ENCODE measurements around the gene COA8. TPM values are rescaled to one million over a fixed set of nuclear protein-coding genes. Genes with fewer than 3 reads are reported as not detected.

COA8 gene
- polyA plus RNA-seq, 6 donors from 2014 or later = 47.5 to 70.7 (median 57.8) TPM

DNA sequence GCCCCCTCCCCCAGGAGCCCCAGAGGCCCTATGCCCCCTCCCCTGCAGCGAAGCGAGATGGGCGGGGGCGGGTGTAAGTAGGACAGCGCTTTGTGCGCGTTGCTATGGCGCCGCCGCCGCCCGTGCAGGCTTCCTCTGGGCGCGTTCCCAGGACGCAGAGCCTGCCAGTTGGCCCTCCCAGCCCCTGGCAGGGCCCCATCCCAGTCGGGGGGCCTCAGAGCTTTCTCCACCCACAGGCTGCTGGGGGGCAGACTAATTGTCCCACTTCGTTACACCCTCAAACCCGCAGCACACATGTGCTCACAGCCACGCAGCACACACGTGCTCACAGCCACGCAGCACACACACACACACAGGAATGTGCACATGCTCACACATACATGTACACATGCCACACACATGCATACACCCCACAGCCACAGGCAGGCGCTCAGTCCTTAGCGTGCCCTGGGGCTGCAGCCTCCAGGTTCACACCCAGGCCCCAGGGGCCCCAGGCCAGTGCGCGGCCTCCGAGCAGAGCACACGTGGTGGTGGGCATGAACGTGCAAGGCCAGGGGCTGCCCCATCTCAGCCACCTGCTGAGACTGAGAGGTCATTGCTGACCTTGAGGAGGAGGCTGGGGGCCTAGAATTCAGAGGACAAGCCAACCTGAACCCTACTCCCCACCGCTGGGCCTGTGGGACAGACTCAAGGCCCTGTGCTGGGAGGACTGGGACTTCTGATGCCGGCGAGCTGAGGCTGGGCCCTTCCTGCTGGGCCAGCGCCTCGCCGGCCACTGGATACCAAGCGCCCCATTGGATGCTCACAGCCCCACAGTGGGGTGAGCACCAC, 18.2 kb upstream of the COA8 start:
- DNase-seq (no peak), ATAC-seq (ENCODE audit: low read depth in 2 of 2) (no peak)
- Mint-ChIP-seq H3K27me3 (no peaks in the 10 kb centered on the region), H3K9me3 (no peaks in the 10 kb centered on the region), H3K27ac (peak overlapping the region in 1 of 6 donors; percentile 59), H3K36me3 (no peaks in the 10 kb centered on the region), H3K4me1 (peaks cover under 1 to 4% (median 2%) of the 10 kb centered on the region in 3 donors), H3K4me3 (no peak overlapping the region)

DNA sequence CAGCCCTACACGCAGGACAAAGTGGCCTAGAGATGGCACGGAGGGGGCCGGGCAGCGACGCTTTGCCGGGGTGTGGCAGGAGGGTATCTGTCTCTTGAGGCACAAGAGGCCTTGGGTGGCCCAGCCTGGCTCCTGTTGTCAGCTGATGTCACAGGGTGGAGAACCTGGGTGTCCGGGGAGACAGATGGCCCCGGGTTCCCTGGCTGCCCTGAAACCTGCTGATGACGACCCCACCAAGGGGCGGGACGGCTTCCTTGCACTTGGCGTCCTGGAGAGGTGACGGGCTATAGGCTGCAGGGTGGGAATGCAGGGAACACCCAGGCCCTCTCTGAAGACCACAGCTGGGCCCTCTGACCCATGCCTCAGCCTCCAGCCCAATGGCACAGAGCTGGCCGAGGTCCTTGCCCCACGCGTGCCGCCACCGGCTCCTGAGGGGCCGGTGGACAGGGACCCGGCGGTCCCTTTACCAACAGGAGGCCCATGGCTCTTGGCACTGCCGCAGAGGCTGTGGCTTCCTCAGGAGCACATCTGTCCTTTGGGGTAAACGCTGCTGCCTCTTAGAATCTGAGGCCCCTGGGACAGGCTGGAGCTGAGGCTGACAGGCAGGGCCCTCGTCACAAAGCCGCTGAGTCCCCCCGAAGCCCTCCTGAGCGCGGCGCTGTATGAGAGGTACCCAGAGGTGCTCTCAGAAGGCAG, 17.4 kb upstream of the COA8 start:
- ATAC-seq (ENCODE audit: low read depth in 2 of 2) (no peak), DNase-seq (no peak)
- no peaks in the 10 kb centered on the region for H3K27me3 Mint-ChIP-seq
- H3K9me3 Mint-ChIP-seq = no peaks in the 10 kb centered on the region
- H3K36me3 Mint-ChIP-seq = no peaks in the 10 kb centered on the region
- no peak overlapping the region for H3K4me3 Mint-ChIP-seq
- H3K27ac Mint-ChIP-seq = no peak overlapping the region
- H3K4me1 Mint-ChIP-seq = peaks cover 0 to 4% (median 2%) of the 10 kb centered on the region in 3 donors

DNA sequence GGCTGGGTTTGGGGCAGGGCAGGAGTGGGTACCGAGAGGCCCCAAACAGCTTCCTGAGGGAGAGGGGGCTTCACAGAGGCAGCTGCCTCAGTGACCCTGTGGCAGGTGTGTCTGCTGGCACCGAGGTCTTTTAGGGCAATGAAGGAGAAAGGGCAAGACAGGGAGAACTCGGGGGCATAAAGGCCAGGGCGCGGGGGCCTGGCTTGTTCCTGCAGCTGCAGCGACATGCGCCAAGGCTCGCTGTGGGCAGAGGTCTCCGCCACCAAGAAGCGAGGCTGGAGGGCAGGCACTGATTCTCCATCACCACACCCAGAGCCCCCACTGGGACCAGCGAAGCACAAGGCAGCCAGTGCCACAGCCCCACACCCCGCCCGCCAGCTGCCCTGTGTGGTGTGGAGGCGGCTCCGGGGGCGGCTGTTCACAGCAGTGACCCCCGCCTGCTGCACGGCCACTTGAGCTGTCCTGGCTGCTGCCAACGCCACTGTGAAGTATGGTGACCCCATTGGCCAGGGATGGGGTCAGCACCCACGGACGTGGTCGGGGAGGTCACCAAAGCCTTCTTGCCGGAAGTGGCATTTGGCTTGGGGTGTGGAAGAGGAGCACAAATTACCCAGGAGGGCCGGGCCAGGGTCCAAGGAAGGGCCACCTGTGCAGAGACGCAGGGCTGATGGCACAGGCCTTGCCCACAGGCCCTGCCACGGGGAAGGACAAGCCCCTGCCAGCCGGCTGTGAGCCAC, 16.7 kb upstream of the COA8 start:
- DNase-seq (no peak), ATAC-seq (ENCODE audit: low read depth in 2 of 2) (peak in 1 of 2 donors; percentile 6)
- Mint-ChIP-seq H3K4me3 (peak overlapping the region in 1 of 8 donors; percentile 60), H3K27ac (peak overlapping the region in 1 of 6 donors; percentile 90), H3K4me1 (peaks cover 0 to 4% (median 2%) of the 10 kb centered on the region in 3 donors), H3K27me3 (no peaks in the 10 kb centered on the region), H3K9me3 (no peaks in the 10 kb centered on the region), H3K36me3 (no peaks in the 10 kb centered on the region)

- H3K9me3 Mint-ChIP-seq = no peaks in the 10 kb centered on the region
- H3K4me1 Mint-ChIP-seq = peaks cover 0 to 6% (median 4%) of the 10 kb centered on the region in 3 donors
- H3K27me3 Mint-ChIP-seq = no peaks in the 10 kb centered on the region
- no peak overlapping the region for H3K27ac Mint-ChIP-seq
- no peaks in the 10 kb centered on the region for H3K36me3 Mint-ChIP-seq
- no peak overlapping the region for H3K4me3 Mint-ChIP-seq
- DNase-seq (peak; percentile 74), ATAC-seq (ENCODE audit: low read depth in 2 of 2) (peak; percentile 83 to 85)
Observed at GRCh38 chr14:103546652-103547454, 15.9 kb upstream of the COA8 start.

GRCh38 chr14:103547455-103547940, 15.3 kb upstream of the COA8 start:
- Mint-ChIP-seq H3K9me3 (no peaks in the 10 kb centered on the region), H3K27me3 (no peaks in the 10 kb centered on the region), H3K36me3 (no peaks in the 10 kb centered on the region), H3K4me1 (peaks cover 0 to 6% (median 4%) of the 10 kb centered on the region in 3 donors), H3K4me3 (peak overlapping the region in 1 of 8 donors; percentile 71), H3K27ac (no peak overlapping the region)
- no peak for ATAC-seq (ENCODE audit: low read depth in 2 of 2)
- no peak for DNase-seq

DNA sequence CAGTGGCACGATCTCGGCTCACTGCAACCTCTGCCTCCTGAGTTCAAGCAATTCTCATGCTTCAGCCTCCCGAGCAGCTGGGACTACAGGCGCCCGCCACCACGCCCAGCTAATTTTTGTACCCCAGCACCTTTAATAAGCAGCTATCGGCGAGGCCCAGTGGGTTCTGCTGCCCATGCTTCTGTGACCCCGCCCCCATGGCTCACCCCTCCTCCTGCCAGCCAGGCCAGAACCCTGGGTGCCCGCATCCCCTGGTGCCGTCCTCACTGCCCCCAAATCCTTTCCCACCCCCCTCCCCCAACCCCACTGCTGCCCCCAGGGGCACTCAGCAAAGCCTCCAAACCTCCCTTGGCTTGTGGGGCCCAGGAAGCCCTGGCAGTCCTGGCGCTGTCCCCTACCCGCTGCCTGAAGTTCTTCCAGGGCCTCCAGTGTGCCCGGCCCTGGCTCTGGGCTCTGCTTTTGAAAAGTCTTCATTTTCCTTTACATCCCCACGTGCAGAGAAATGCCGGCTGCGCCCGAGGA, 14.8 kb upstream of the COA8 start:
- Mint-ChIP-seq H3K27me3 (no peaks in the 10 kb centered on the region), H3K4me3 (peak overlapping the region in 1 of 8 donors; percentile 71), H3K36me3 (no peaks in the 10 kb centered on the region), H3K4me1 (peaks cover 0 to 6% (median 4%) of the 10 kb centered on the region in 3 donors), H3K27ac (no peak overlapping the region), H3K9me3 (no peaks in the 10 kb centered on the region)
- DNase-seq (no peak), ATAC-seq (ENCODE audit: low read depth in 2 of 2) (no peak)

DNA sequence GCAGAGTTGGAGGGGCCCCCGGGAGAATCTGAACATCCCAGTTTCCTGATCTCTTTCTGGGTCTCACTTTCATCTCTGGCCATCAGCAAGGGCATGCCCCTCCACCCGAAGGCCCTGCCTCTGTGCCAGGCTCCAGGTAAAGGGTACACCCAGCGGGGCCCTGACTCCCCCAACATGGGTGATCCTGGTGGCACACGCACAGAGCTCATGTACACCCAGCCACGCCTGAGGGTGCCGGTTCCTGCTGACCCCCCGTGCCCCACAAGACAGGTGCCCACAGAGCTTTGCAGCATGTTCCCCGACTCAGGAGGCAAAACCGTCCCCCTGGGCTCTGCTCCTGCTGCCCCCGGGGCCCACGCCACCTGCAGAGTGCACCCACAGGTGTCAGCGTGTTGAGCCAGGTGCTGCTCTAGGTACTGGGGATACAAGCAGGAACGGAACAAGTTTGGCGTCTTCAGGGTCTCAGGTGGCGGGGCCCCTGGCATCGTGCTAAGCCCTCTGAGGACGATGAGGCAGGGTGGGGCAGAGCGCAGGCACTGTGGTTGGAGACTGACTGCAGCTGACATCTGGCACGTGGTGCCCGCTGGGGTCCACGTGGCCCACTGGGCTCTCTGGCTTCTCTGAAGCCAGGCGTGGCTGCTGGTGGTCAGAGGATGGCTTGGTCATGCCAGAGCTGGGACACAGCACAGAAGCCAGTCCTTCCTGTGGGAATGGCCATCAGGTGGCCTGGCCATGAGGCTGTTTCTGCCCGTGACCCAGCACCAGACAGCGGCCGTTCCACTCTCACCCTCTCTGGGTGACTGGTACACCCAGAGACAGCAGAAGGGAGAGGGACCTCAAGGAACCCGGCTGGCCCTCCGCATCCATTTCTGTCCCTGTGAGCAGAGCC, 14.1 kb upstream of the COA8 start:
- Mint-ChIP-seq H3K27me3 (no peaks in the 10 kb centered on the region), H3K4me1 (peaks cover 0 to 11% (median 4%) of the 10 kb centered on the region in 3 donors), H3K9me3 (no peaks in the 10 kb centered on the region), H3K36me3 (no peaks in the 10 kb centered on the region), H3K27ac (no peak overlapping the region), H3K4me3 (no peak overlapping the region)
- DNase-seq (no peak), ATAC-seq (ENCODE audit: low read depth in 2 of 2) (no peak)

DNA sequence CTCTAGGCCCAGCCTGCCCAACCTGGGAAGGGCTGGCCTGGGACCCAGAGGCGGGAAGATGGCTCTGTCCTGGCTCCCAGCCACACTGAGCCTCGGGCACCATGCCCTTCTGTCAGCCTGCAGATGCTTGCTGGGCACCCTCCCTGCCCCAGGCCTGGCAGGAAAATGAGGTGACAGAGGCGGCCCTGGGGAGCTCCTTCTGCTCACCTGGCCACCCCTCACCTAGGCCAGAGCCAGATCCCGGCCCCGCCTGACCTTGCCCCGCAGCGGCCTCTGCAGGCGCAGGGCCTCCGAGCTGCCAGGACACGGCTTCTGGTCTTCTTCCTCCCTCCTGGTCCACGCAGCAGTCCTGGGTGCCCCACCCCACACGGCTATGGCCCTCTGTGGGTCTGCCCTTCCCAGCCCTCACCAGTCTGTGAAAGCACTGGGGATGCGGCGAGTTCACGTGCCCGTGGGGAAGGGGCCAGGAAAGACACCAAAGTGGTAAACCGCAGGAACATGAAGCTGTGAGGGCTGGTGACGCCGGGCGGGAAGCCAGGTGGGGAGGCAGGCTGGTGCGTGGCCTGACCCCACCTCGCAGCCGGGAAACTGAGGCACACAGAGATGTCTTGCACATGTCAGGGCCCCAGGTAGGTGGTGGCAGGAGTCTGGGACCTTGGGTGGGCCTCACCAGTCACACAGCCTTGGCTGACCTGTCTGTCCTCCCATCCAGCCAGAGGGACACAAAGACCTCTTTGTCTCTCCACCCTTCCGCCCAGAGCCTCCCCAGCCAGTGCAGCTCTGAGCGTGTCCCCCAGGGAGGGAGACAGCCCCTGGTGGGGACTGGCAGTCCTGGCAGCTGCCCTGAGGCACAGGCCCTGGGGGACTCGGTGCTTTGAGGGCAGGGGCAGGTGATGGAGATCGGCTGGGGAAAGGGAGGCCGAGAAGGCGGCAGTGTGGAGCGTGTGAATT, 13.1 kb upstream of the COA8 start:
- no peaks in the 10 kb centered on the region for H3K27me3 Mint-ChIP-seq
- no peak overlapping the region for H3K4me3 Mint-ChIP-seq
- no peak overlapping the region for H3K27ac Mint-ChIP-seq
- ATAC-seq (ENCODE audit: low read depth in 2 of 2) (no peak), DNase-seq (no peak)
- H3K9me3 Mint-ChIP-seq = no peaks in the 10 kb centered on the region
- H3K4me1 Mint-ChIP-seq = peaks cover under 1 to 12% (median 4%) of the 10 kb centered on the region in 3 donors
- no peaks in the 10 kb centered on the region for H3K36me3 Mint-ChIP-seq

- H3K9me3 Mint-ChIP-seq = no peaks in the 10 kb centered on the region
- no peak for ATAC-seq (ENCODE audit: low read depth in 2 of 2)
- H3K27ac Mint-ChIP-seq = peak overlapping the region in 1 of 6 donors; percentile 36
- no peak overlapping the region for H3K4me3 Mint-ChIP-seq
- peaks cover 4 to 17% (median 11%) of the 10 kb centered on the region in 3 donors for H3K4me1 Mint-ChIP-seq
- H3K36me3 Mint-ChIP-seq = no peaks in the 10 kb centered on the region
- DNase-seq = no peak
- no peaks in the 10 kb centered on the region for H3K27me3 Mint-ChIP-seq
Observed at GRCh38 chr14:103550451-103551337, 12.1 kb upstream of the COA8 start.

- Mint-ChIP-seq H3K27ac (no peak overlapping the region), H3K9me3 (no peaks in the 10 kb centered on the region), H3K4me3 (no peak overlapping the region), H3K4me1 (peaks cover 4 to 17% (median 12%) of the 10 kb centered on the region in 3 donors), H3K27me3 (no peaks in the 10 kb centered on the region), H3K36me3 (no peaks in the 10 kb centered on the region)
- DNase-seq (no peak), ATAC-seq (ENCODE audit: low read depth in 2 of 2) (no peak)
Observed at GRCh38 chr14:103551338-103551762, 11.4 kb upstream of the COA8 start.
